Stomach (tissue), 9 donors: ENCODE measurements around the gene PHOX2A. TPM values are rescaled to one million over a fixed set of nuclear protein-coding genes. Genes with fewer than 3 reads are reported as not detected.

Experiments
- DNase-seq, 2 donors: peaks; one replicate each; pipeline versions ENCODE4 v3.0.0 to v3.0.0-alpha.2; 2013 to 2019
- H3K27ac ChIP-seq, 5 donors: fragments of 200-600 bp in 4 of 5; sonication (generic) in 4 of 5; one replicate each; pipeline ENCODE4 v1.5.1; 2013 to 2019; ENCODE audit warnings: mild to moderate bottlenecking in 1 of 5, moderate library complexity in 1 of 5
- H3K27me3 ChIP-seq, 3 donors: fragments of 200-600 bp; sonication (generic); one replicate each; pipeline ENCODE4 v1.5.1; 2017 to 2019; ENCODE audit warnings: mixed run types in 1 of 3
- H3K36me3 ChIP-seq, 4 donors: fragments of 200-600 bp; sonication (generic); 1 replicate in 3 of 4; 2 replicates in 1 of 4; pipeline ENCODE4 v1.5.1; 2016 to 2019
- H3K4me1 ChIP-seq, 4 donors: fragments of 200-600 bp; sonication (generic); one replicate each; pipeline ENCODE4 v1.5.1; 2016 to 2019
- H3K4me3 ChIP-seq, 4 donors: fragments of 200-600 bp; sonication (generic) in 3 of 4; one replicate each; pipeline ENCODE4 v1.5.1; 2016 to 2019; ENCODE audit warnings: mild to moderate bottlenecking in 1 of 4
- H3K9me3 ChIP-seq, 4 donors: fragments of 200-600 bp; sonication (generic); one replicate each; pipeline ENCODE4 v1.5.1; 2016 to 2019
- EP300 ChIP-seq: sonication (generic); formaldehyde crosslinking; IDR thresholded peaks from one replicate; pipeline ENCODE4 v1.6.1; 2017; ENCODE audit warnings: antibody characterized with exemption
- POLR2A ChIP-seq, 4 donors: fragments of 450-650 bp; IDR thresholded peaks; one replicate each; pipeline ENCODE4 v1.6.1; 2016; ENCODE audit warnings: antibody characterized with exemption in 4 of 4, control low read depth in 2 of 4, mild to moderate bottlenecking in 1 of 4, moderate library complexity in 1 of 4
- POLR2AphosphoS5 ChIP-seq, 3 donors: sonication (generic); formaldehyde crosslinking; IDR thresholded peaks; one replicate each; pipeline ENCODE4 v1.6.1; 2016; ENCODE audit warnings: antibody characterized with exemption in 3 of 3
- WGBS, 5 donors: extraction: QIAGEN DNeasy Blood & Tissue Kit in 3 of 5; methylation state at CpG; one replicate each; pipeline versions ENCODE4 v1.1.5 to v1.1.7; 2013 to 2018; 5-methylcytosine and 5-hydroxymethylcytosine counted together
- intact Hi-C: fragments of 100-400 bp; cut with DNase I; formaldehyde crosslinking; loops from one replicate; pipeline ENCODE4 v1.15.1; 2023; ENCODE audit warnings: low total_unique reads
- polyA plus RNA-seq, 3 donors: library from polyadenylated mRNA; stranded (reverse); fragments of 200-250 nt; gene quantifications; one replicate each; pipeline ENCODE4 v1.2.3, GENCODE V29; 2013
- total RNA-seq, 5 donors: library from RNA; depleted of rRNA; stranded (reverse); fragments of >200 nt; gene quantifications; one replicate each; pipeline versions ENCODE4 v1.1.0 to v1.2.3, GENCODE V29; 2014 to 2016
- TF ChIP-seq, protein P1 (sequence below), 7 experiments: fragments of 450-650 bp in 4 of 7; fragments of 200-600 bp in 3 of 7; sonication (generic) in 3 of 7; IDR thresholded peaks; one replicate each; pipeline ENCODE4 v1.5.1; 2016 to 2019; ENCODE audit warnings: antibody characterized with exemption in 7 of 7, control low read depth in 2 of 7, mild to moderate bottlenecking in 1 of 7
- donor health status: healthy with polysubstance abuse.
- donor health status: Bipolar disorder and iron deficiency.
- donor health status: healthy.

PHOX2A gene
- total and polyA plus RNA-seq, 8 donors: 0.53 TPM; not detected in 7

DNA sequence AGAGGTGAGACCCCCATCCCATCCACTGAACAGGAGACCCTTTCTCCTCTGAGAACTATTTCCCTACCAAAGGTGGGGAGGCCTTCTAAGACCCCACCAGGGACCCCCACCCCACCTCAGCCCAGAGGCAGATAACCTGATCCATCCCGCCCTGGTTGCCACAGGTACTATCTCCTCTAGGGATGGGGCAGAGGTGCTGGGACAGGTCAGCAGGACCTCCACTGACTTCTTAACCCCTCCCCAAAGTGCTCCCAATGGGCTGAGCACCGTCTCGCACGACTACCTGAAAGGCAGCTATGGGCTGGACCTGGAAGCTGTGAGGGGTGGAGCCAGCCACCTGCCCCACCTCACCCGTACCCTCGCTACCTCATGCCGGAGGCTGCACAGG, 15.1 kb downstream of the PHOX2A start:
- Histone ChIP-seq H3K9me3 (no peaks in the 10 kb centered on the region), H3K27me3 (no peaks in the 10 kb centered on the region), H3K27ac (no peak overlapping the region), H3K36me3 (peaks cover 62 to 73% (median 68%) of the 10 kb centered on the region in 4 donors), H3K4me3 (no peak overlapping the region), H3K4me1 (peaks cover 29 to 35% (median 34%) of the 10 kb centered on the region in 4 donors)
- TF ChIP-seq EP300 (no peak), POLR2AphosphoS5 (IDR thresholded peaks at IDR 0.05) (no peak), POLR2A (IDR thresholded peaks at IDR 0.05) (no peak)
- TF ChIP-seq, protein P1, sequence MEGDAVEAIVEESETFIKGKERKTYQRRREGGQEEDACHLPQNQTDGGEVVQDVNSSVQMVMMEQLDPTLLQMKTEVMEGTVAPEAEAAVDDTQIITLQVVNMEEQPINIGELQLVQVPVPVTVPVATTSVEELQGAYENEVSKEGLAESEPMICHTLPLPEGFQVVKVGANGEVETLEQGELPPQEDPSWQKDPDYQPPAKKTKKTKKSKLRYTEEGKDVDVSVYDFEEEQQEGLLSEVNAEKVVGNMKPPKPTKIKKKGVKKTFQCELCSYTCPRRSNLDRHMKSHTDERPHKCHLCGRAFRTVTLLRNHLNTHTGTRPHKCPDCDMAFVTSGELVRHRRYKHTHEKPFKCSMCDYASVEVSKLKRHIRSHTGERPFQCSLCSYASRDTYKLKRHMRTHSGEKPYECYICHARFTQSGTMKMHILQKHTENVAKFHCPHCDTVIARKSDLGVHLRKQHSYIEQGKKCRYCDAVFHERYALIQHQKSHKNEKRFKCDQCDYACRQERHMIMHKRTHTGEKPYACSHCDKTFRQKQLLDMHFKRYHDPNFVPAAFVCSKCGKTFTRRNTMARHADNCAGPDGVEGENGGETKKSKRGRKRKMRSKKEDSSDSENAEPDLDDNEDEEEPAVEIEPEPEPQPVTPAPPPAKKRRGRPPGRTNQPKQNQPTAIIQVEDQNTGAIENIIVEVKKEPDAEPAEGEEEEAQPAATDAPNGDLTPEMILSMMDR (IDR thresholded peaks at IDR 0.05): no peak
- 80 to 88% (median 86%) methylated on average over 7 of the region's 7 CpGs for WGBS, 5 donors
- DNase-seq: peak in 1 of 2 donors; percentile 8
- intact Hi-C loops: no loop called here

DNA sequence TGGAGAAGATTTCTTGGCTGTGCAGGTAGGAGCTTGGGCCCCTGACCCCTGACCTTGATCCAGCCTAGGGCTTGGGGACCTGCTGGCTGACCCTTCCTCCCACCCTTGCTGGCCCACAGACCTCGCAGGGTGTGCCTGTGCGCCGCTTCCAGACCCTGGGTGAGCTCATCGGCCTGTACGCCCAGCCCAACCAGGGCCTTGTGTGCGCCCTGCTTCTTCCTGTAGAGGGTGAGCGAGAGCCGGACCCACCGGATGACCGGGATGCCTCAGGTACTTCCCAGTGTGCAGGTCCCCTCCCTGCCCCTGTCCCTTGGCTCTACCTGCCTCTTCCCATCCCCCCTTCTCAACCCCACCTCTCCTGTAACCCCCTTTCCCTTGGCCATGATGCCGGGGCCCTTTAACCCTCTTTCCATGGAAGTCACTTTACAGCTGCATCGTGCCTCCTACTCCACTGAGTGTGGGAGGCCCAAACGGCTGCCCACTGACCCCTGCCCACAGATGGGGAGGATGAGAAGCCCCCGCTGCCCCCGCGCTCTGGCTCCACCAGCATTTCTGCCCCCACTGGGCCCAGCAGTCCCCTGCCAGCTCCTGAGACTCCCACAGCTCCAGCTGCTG, 15.6 kb downstream of the PHOX2A start:
- H3K9me3 ChIP-seq: no peaks in the 10 kb centered on the region
- no peaks in the 10 kb centered on the region for H3K27me3 ChIP-seq
- WGBS, 5 donors: 80 to 89% (median 82%) methylated on average over 12 to 16 of the region's 16 CpGs
- H3K36me3 ChIP-seq: peaks cover 57 to 68% (median 63%) of the 10 kb centered on the region in 4 donors
- peaks cover 29 to 35% (median 34%) of the 10 kb centered on the region in 4 donors for H3K4me1 ChIP-seq
- peak overlapping the region in 1 of 5 donors; percentile 20 for H3K27ac ChIP-seq
- peak; percentile 24 to 75 for DNase-seq
- H3K4me3 ChIP-seq: no peak overlapping the region
- intact Hi-C loops: no loop called here
- TF ChIP-seq POLR2A (IDR thresholded peaks at IDR 0.05) (no peak), POLR2AphosphoS5 (IDR thresholded peaks at IDR 0.05) (no peak), EP300 (no peak)
- TF ChIP-seq, protein P1 (IDR thresholded peaks at IDR 0.05): no peak

DNA sequence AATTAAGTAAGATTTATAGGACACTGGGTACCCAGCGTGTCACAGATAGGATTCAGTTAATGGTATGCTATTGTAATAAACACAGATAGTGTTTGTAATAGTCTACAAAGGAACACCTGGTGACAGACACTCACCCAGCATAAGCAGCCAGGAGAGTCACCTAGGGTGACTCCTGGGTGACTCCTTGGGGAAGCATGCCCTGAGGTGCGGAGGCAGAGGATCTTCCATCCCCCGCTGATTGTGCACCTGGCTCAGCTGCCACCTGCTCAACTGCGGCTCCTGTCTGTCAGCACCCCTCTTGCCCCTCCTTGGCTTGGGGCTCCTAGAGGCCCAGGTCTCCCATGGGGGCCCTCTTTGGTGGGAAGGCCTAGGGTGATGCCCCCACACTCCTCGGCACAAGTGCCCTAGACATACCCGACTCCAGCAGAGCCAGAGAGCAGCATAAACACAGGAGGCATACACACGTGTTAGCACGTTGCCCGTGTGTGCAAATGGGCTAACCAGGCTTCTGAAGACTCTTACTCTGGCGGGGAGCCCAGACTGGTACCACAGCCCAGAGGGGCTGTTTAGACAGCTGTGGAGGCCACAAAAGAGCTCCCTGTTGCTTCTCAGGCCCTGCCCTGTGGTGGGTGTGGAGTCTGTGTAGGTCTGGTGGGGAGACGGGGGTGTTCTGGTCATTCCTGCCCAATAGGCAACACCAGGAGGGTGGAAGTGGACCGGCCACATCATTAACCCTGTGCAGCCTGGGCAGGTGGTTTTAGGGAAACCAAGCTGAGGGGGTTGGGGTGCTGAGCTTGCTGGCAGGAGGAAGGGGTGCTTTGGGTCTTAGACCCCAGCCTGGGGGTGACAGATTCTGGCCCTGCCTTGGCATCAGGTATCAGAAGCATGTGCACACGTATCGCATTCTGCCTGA, 16.4 kb downstream of the PHOX2A start:
- H3K36me3 ChIP-seq: peaks cover 50 to 61% (median 55%) of the 10 kb centered on the region in 4 donors
- H3K27me3 ChIP-seq: no peaks in the 10 kb centered on the region
- H3K9me3 ChIP-seq: no peaks in the 10 kb centered on the region
- H3K4me1 ChIP-seq: peaks cover 31 to 38% (median 37%) of the 10 kb centered on the region in 4 donors
- intact Hi-C loops: no loop called here
- peak; percentile 27 to 67 for DNase-seq
- no peak for TF ChIP-seq POLR2AphosphoS5 (IDR thresholded peaks at IDR 0.05)
- TF ChIP-seq POLR2A (IDR thresholded peaks at IDR 0.05): no peak
- no peak for TF ChIP-seq EP300
- TF ChIP-seq, protein P1 (IDR thresholded peaks at IDR 0.05): no peak
- H3K4me3 ChIP-seq: no peak overlapping the region
- 68 to 73% (median 73%) methylated on average over 8 to 14 of the region's 14 CpGs for WGBS, 5 donors
- peak overlapping the region in 2 of 5 donors; percentile 13 to 20 for H3K27ac ChIP-seq

DNA sequence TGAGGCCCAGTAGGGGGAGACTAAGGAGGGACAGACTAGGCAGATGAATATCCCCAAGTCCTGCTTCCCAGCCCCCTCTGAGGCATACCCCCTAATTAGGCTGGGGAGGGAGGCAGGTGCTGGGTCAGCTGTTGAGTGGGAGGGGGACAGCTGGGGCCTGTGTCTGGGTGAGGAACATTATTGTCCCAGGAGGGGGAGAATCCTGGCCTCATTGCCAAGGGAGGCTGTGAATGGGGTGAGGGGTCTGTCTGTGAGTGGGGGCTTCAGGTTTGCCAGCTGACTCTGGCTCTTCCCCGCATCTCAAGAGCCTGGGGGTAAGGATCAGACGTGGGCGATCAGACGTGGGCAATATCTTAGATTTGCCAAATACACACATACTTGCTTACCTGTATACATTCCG, 17.3 kb downstream of the PHOX2A start:
- DNase-seq: peak in 1 of 2 donors; percentile 10
- 49 to 70% (median 52%) methylated on average over 5 of the region's 5 CpGs for WGBS, 5 donors
- H3K27ac ChIP-seq: peak overlapping the region in 1 of 5 donors; percentile 13
- no peak for TF ChIP-seq EP300
- TF ChIP-seq POLR2AphosphoS5 (IDR thresholded peaks at IDR 0.05): no peak
- TF ChIP-seq, protein P1 (IDR thresholded peaks at IDR 0.05): no peak
- TF ChIP-seq POLR2A (IDR thresholded peaks at IDR 0.05): no peak
- H3K36me3 ChIP-seq: peaks cover 41 to 52% (median 46%) of the 10 kb centered on the region in 4 donors
- no peaks in the 10 kb centered on the region for H3K9me3 ChIP-seq
- intact Hi-C loops: no loop called here
- H3K4me1 ChIP-seq: peaks cover 37 to 46% (median 44%) of the 10 kb centered on the region in 4 donors
- H3K4me3 ChIP-seq: no peak overlapping the region
- no peaks in the 10 kb centered on the region for H3K27me3 ChIP-seq
